HL-60 (cell line): ENCODE measurements around the gene TNNC1.

Experiments
- POLR2AphosphoS5 ChIP-seq: IDR thresholded peaks from 2 replicates; pipeline ENCODE4 v1.6.1; 2012; ENCODE audit warnings: low read depth
- TF ChIP-seq, protein P1 (sequence below): IDR thresholded peaks from one replicate; pipeline ENCODE4 v1.5.1; 2011; ENCODE audit warnings: low read length, control low read depth, inconsistent platforms; ENCODE audit not compliant: insufficient read depth

DNA sequence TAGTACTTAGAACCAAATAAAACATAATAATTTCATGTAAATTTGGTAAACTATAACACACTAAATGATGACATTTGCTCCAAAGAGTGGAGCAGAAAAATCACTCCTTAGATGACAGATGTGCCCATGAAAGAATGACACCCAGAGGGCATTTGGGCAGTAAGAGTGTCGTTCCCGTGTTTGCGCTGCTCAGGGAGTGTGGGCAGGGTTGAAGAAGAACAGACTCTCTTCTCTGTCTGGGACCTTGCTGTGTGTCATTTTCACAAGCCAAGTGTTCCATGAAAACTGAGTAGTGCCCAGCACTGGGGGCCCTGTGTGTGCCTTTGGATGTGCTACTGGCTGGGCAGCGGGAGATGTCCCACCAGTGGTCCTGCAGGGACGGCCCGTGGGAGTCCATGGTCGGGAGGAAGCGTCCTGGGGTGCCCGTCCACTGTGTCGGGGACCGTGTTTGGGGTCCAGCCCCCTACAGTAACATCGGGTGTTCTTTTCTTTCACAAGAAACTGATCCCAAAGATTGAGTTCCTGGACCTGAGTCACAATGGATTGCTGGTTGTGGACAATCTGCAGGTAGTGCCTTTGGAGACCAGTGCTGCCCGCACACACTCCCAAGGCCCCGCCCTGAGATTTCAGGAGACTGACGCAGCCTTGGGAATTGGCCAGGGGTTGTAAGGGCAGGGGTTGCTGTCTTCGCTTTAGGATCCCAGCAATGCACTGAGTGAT lies 23.4 kb upstream of the TNNC1 start:
- TF ChIP-seq, protein P1, sequence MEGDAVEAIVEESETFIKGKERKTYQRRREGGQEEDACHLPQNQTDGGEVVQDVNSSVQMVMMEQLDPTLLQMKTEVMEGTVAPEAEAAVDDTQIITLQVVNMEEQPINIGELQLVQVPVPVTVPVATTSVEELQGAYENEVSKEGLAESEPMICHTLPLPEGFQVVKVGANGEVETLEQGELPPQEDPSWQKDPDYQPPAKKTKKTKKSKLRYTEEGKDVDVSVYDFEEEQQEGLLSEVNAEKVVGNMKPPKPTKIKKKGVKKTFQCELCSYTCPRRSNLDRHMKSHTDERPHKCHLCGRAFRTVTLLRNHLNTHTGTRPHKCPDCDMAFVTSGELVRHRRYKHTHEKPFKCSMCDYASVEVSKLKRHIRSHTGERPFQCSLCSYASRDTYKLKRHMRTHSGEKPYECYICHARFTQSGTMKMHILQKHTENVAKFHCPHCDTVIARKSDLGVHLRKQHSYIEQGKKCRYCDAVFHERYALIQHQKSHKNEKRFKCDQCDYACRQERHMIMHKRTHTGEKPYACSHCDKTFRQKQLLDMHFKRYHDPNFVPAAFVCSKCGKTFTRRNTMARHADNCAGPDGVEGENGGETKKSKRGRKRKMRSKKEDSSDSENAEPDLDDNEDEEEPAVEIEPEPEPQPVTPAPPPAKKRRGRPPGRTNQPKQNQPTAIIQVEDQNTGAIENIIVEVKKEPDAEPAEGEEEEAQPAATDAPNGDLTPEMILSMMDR, result no peak
- TF ChIP-seq POLR2AphosphoS5, result no peak
